ENCODE data around the gene RHCE.
"Not testable (repeated sequence)": the region's sequence is repeated elsewhere in the genome, so short reads cannot be mapped to it uniquely, and the experiment has no call there.

The RHCE gene

DNA sequence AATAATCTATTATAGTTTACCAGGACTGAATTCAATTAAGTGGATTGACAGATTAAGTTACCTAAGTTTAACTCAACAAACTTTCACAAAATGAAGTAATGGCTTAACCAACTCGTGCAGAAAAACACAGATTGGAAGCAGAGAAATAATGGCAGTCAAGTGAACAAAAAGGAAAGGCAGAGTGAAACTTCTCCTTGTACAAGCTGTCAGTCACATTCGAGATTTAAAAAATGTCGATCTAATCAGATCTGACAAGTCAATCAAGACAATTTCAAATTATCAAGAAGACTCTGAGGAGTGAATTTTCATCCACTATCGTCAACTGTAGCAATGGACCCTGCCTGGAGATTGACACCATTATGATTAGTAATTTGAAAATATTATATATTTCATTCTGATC, 3.3 kb downstream of the RHCE start:
- H2AFZ ChIP-seq (ENCODE audit: low read depth); H3K9ac ChIP-seq: not testable (repeated sequence)

GRCh38 chr1:25414578-25414977, 6.0 kb downstream of the RHCE start:
- not testable (repeated sequence) for H3K4me3 ChIP-seq (IDR thresholded peaks at IDR 0.05; ENCODE audit: insufficient read depth, low read depth, low read length); H3K27me3 ChIP-seq (ENCODE audit: insufficient read depth, low read depth); H3K4me1 ChIP-seq (ENCODE audit: low read depth, poor library complexity, severe bottlenecking); H3K9ac ChIP-seq; H3K27ac ChIP-seq; H3K4me2 ChIP-seq; H2AFZ ChIP-seq (ENCODE audit: low read depth); H3K36me3 ChIP-seq (ENCODE audit: insufficient read depth); H4K20me1 ChIP-seq (ENCODE audit: insufficient read depth); H3K79me2 ChIP-seq (ENCODE audit: insufficient read depth, low read depth)

More for the DNA sequence above, 3.3 kb downstream of the RHCE start:
- not testable (repeated sequence) for H3K36me3 ChIP-seq (ENCODE audit: insufficient read depth); H3K27me3 ChIP-seq (ENCODE audit: insufficient read depth, low read depth); H3K4me3 ChIP-seq (IDR thresholded peaks at IDR 0.05; ENCODE audit: insufficient read depth, low read depth, low read length); H3K4me1 ChIP-seq (ENCODE audit: low read depth, poor library complexity, severe bottlenecking); H4K20me1 ChIP-seq (ENCODE audit: insufficient read depth); H3K27ac ChIP-seq; H3K4me2 ChIP-seq; H3K79me2 ChIP-seq (ENCODE audit: insufficient read depth, low read depth)

- not testable (repeated sequence) for H3K4me3 ChIP-seq (IDR thresholded peaks at IDR 0.05; ENCODE audit: insufficient read depth, low read depth, low read length); H3K4me2 ChIP-seq; H3K27me3 ChIP-seq (ENCODE audit: insufficient read depth, low read depth); H2AFZ ChIP-seq (ENCODE audit: low read depth); H3K79me2 ChIP-seq (ENCODE audit: insufficient read depth, low read depth); H3K36me3 ChIP-seq (ENCODE audit: insufficient read depth); H4K20me1 ChIP-seq (ENCODE audit: insufficient read depth); H3K27ac ChIP-seq; H3K9ac ChIP-seq; H3K4me1 ChIP-seq (ENCODE audit: low read depth, poor library complexity, severe bottlenecking)
Measured at GRCh38 chr1:25414157-25414556, 6.5 kb downstream of the RHCE start.

DNA sequence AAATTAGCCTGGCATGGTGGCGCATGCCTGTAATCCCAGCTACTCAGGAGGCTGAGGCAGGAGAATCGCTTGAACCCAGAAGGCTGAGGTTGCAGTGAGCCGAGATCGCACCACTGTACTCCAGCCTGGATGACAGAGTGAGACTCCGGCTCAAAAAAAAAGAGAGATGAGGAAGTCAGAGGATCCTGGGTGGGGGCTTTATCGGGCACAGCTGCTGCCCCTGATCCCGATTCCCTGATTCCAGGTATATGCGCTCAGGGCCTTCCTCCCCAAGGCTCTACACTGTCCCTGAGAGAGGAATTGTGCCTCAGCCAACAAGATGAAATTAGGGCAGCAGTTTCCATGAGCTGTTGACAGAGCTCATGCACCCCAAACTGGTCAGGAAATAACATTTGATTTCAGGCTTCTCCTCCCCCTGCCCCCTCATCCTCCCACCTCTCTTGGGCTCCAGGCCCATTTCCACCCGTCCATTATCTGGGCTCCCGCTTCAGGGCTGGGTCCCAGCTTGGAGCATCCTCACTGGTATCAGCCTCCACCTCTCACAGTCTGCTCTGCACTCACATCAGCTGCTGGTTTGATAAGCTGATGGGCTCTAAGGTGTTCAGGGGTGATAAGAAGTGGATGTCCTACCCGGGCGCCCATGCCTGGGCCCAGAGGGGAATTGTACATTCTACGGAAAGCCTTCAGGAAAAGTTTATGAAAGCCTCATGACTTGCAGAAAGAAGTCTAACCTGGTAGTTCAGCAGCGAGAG, 7.6 kb downstream of the RHCE start:
- not testable (repeated sequence) for H3K36me3 ChIP-seq (ENCODE audit: insufficient read depth); H3K4me3 ChIP-seq (IDR thresholded peaks at IDR 0.05; ENCODE audit: insufficient read depth, low read depth, low read length); H3K4me1 ChIP-seq (ENCODE audit: low read depth, poor library complexity, severe bottlenecking); H3K27ac ChIP-seq; H3K4me2 ChIP-seq; H3K27me3 ChIP-seq (ENCODE audit: insufficient read depth, low read depth); H4K20me1 ChIP-seq (ENCODE audit: insufficient read depth); H2AFZ ChIP-seq (ENCODE audit: low read depth); H3K79me2 ChIP-seq (ENCODE audit: insufficient read depth, low read depth); H3K9ac ChIP-seq

GRCh38 chr1:25409641-25410427, 10.8 kb downstream of the RHCE start:
- not testable (repeated sequence) for H3K4me3 ChIP-seq (IDR thresholded peaks at IDR 0.05; ENCODE audit: insufficient read depth, low read depth, low read length); H2AFZ ChIP-seq (ENCODE audit: low read depth); H3K79me2 ChIP-seq (ENCODE audit: insufficient read depth, low read depth); H4K20me1 ChIP-seq (ENCODE audit: insufficient read depth); H3K27me3 ChIP-seq (ENCODE audit: insufficient read depth, low read depth); H3K36me3 ChIP-seq (ENCODE audit: insufficient read depth); H3K27ac ChIP-seq; H3K9ac ChIP-seq; H3K4me2 ChIP-seq; H3K4me1 ChIP-seq (ENCODE audit: low read depth, poor library complexity, severe bottlenecking)

DNA sequence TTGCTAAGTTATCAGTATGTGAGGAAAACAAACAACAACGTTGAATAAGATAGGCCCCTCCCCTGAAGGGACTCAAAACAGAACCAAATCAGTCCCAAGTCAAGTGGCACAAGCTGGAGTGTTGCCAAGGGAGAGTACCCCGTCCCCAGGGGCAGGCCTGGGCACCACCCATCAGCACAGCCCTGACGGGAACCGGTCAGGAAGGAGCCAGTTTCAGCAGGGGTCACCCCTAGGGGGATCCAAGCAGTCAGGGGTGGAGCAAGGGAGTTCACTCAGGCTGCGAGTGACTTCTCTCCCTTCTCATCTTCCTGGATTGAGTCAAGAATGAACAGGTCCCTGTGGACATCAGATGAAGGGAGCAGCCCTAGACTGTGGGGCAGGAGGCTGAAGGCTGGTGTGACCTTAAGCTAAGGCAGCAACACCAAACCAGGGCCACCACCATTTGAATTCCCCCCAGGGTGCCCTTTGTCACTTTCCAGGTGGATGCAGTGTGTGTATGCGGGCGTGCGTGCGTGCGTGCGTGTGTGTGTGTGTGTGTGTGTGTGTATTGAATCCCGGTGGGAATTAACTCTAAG, 14.8 kb downstream of the RHCE start:
- not testable (repeated sequence) for H3K36me3 ChIP-seq (ENCODE audit: insufficient read depth); H3K4me1 ChIP-seq (ENCODE audit: low read depth, poor library complexity, severe bottlenecking); H4K20me1 ChIP-seq (ENCODE audit: insufficient read depth); H3K79me2 ChIP-seq (ENCODE audit: insufficient read depth, low read depth); H3K4me3 ChIP-seq (IDR thresholded peaks at IDR 0.05; ENCODE audit: insufficient read depth, low read depth, low read length); H3K27me3 ChIP-seq (ENCODE audit: insufficient read depth, low read depth); H2AFZ ChIP-seq (ENCODE audit: low read depth); H3K27ac ChIP-seq; H3K4me2 ChIP-seq; H3K9ac ChIP-seq

DNA sequence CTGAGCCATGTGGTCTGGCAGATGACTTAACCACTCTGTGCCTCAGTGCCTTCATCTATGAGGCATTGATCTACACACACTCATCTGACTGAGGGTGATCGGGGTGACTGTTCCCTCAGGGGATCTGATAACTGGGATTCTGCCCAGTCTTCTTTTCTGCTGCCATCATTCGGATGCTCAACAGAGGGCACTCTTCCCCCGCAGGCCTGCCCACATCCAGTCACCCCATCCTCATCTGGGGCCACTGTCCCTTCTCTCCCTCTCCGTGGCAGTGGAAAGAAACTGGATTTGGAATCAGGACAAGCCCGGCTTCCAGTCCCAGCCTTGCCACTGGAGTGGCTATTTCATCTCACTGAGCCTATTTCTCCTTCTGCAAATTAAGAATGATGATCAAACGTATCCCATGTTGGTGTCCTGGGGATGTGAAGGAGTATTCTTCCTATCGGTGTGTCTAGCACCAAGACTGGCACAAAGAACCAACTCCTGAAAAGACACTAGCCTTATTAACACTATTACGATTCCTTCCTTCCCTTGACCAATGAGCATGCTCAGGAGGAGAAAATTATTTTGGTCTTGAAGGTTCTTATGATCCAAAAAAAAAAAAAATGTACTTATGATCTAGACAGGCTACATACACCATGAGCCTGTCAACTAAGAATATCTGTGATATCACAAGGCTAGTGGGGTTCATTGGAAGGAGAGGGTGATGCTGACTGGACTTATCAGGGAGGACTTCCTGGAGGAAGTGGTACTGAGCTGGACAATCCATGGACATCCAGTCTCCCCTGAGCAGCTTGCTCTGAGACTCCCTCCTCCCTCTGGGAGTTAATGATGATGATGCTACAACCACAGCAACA, 17.4 kb downstream of the RHCE start:
- H4K20me1 ChIP-seq (ENCODE audit: insufficient read depth); H3K27ac ChIP-seq; H3K79me2 ChIP-seq (ENCODE audit: insufficient read depth, low read depth); H3K4me2 ChIP-seq; H3K9ac ChIP-seq; H3K36me3 ChIP-seq (ENCODE audit: insufficient read depth); H3K4me1 ChIP-seq (ENCODE audit: low read depth, poor library complexity, severe bottlenecking); H3K27me3 ChIP-seq (ENCODE audit: insufficient read depth, low read depth); H2AFZ ChIP-seq (ENCODE audit: low read depth); H3K4me3 ChIP-seq (IDR thresholded peaks at IDR 0.05; ENCODE audit: insufficient read depth, low read depth, low read length): not testable (repeated sequence)
- TF ChIP-seq, protein P1, sequence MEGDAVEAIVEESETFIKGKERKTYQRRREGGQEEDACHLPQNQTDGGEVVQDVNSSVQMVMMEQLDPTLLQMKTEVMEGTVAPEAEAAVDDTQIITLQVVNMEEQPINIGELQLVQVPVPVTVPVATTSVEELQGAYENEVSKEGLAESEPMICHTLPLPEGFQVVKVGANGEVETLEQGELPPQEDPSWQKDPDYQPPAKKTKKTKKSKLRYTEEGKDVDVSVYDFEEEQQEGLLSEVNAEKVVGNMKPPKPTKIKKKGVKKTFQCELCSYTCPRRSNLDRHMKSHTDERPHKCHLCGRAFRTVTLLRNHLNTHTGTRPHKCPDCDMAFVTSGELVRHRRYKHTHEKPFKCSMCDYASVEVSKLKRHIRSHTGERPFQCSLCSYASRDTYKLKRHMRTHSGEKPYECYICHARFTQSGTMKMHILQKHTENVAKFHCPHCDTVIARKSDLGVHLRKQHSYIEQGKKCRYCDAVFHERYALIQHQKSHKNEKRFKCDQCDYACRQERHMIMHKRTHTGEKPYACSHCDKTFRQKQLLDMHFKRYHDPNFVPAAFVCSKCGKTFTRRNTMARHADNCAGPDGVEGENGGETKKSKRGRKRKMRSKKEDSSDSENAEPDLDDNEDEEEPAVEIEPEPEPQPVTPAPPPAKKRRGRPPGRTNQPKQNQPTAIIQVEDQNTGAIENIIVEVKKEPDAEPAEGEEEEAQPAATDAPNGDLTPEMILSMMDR (conservative IDR thresholded peaks at IDR 0.05; ENCODE audit: low read depth, low read length) = 0 out of 2 replicates have a peak, but pooled peaks have one; percentile 34

DNA sequence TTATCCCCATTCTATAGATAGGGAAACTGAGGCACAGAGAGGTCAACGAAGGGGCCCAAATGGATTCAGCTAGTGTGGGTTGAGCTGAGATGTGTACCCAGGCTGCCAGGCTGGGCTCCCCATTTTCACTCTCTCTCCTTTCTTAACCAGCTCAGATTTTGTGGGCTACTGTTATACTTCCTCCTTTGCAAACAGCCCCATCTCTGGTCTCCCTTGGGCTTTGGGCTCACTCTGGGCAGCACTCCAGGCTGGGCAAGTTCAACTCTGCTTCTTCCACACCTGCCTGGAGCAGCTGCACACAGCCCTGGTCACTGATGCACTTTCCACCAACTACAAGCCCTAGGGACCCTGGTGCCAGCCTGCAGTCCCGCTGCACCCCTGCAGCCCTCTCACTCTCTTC, 22.5 kb downstream of the RHCE start:
- H3K27me3 ChIP-seq (ENCODE audit: insufficient read depth, low read depth); H2AFZ ChIP-seq (ENCODE audit: low read depth); H3K4me1 ChIP-seq (ENCODE audit: low read depth, poor library complexity, severe bottlenecking); H3K4me2 ChIP-seq; H3K4me3 ChIP-seq (IDR thresholded peaks at IDR 0.05; ENCODE audit: insufficient read depth, low read depth, low read length); H3K36me3 ChIP-seq (ENCODE audit: insufficient read depth); H3K27ac ChIP-seq; H4K20me1 ChIP-seq (ENCODE audit: insufficient read depth); H3K9ac ChIP-seq; H3K79me2 ChIP-seq (ENCODE audit: insufficient read depth, low read depth): not testable (repeated sequence)

- not testable (repeated sequence) for H3K27ac ChIP-seq; H3K4me1 ChIP-seq (ENCODE audit: low read depth, poor library complexity, severe bottlenecking); H3K4me3 ChIP-seq (IDR thresholded peaks at IDR 0.05; ENCODE audit: insufficient read depth, low read depth, low read length); H2AFZ ChIP-seq (ENCODE audit: low read depth); H3K4me2 ChIP-seq; H4K20me1 ChIP-seq (ENCODE audit: insufficient read depth); H3K27me3 ChIP-seq (ENCODE audit: insufficient read depth, low read depth); H3K9ac ChIP-seq; H3K36me3 ChIP-seq (ENCODE audit: insufficient read depth); H3K79me2 ChIP-seq (ENCODE audit: insufficient read depth, low read depth)
Measured at GRCh38 chr1:25397549-25397948, 23.1 kb downstream of the RHCE start.
